Fibroblast of lung (primary cell): ENCODE results near the gene USP4. TPM values are rescaled to one million over a fixed set of nuclear protein-coding genes. Genes with fewer than 3 reads are reported as not detected.
A peak's percentile ranks its signal among the peaks of the same experiment; 100 is the strongest.

Source experiments
- DNase-seq, 2 donors: peaks; one replicate each; pipeline versions ENCODE4 v3.0.0 to v3.0.0-alpha.2; 2010; ENCODE audit warnings: low read depth in 2 of 2
- H2AFZ ChIP-seq: 2 replicates; pipeline ENCODE4 v1.5.1; 2012; ENCODE audit warnings: low read length, control low read depth, inconsistent platforms
- H3K27ac ChIP-seq: 2 replicates; pipeline ENCODE4 v1.5.1; 2011; ENCODE audit warnings: low read length, control low read depth; ENCODE audit not compliant: insufficient read depth
- H3K27me3 ChIP-seq: 2 replicates; pipeline ENCODE4 v1.5.1; 2011; ENCODE audit warnings: mild to moderate bottlenecking, low read length; ENCODE audit not compliant: control insufficient read depth, insufficient read depth
- H3K36me3 ChIP-seq: 2 replicates; pipeline ENCODE4 v1.5.1; 2011; ENCODE audit warnings: low read length; ENCODE audit not compliant: control insufficient read depth, insufficient read depth
- H3K4me1 ChIP-seq: 2 replicates; pipeline ENCODE4 v1.5.1; 2011; ENCODE audit warnings: low read length; ENCODE audit not compliant: control insufficient read depth, insufficient read depth; ENCODE audit errors: extremely low read depth
- H3K4me2 ChIP-seq: 2 replicates; pipeline ENCODE4 v1.5.1; 2011; ENCODE audit warnings: low read length, control low read depth; ENCODE audit not compliant: insufficient read depth; ENCODE audit errors: extremely low read depth
- H3K4me3 ChIP-seq, 4 experiments: fragments of 200-600 bp in 1 of 4; sonication (generic) in 1 of 4; replicated peaks in 1 of 4; 2 replicates each; pipeline ENCODE4 v1.5.1; 2011 to 2016; ENCODE audit warnings: low read length in 4 of 4, low read depth in 3 of 4, mild to moderate bottlenecking in 3 of 4, control low read depth in 2 of 4, inconsistent platforms in 1 of 4, mixed read lengths in 1 of 4; ENCODE audit not compliant: insufficient read depth in 1 of 4; ENCODE audit errors: control extremely low read depth in 1 of 4
- H3K79me2 ChIP-seq: 2 replicates; pipeline ENCODE4 v1.5.1; 2012; ENCODE audit warnings: mild to moderate bottlenecking, low read length, inconsistent platforms; ENCODE audit not compliant: control insufficient read depth, insufficient read depth
- H3K9ac ChIP-seq: 2 replicates; pipeline ENCODE4 v1.5.1; 2011; ENCODE audit warnings: mild to moderate bottlenecking, low read length, control low read depth; ENCODE audit not compliant: insufficient read depth
- H3K9me3 ChIP-seq: 2 replicates; pipeline ENCODE4 v1.5.1; 2012; ENCODE audit warnings: low read depth, low read length; ENCODE audit not compliant: control insufficient read depth, insufficient read depth
- H4K20me1 ChIP-seq: 2 replicates; pipeline ENCODE4 v1.5.1; 2011; ENCODE audit warnings: low read length; ENCODE audit not compliant: control insufficient read depth, insufficient read depth; ENCODE audit errors: extremely low read depth
- EZH2 ChIP-seq: IDR thresholded peaks from 2 replicates; pipeline ENCODE4 v1.5.1; 2012; ENCODE audit warnings: low read length, control low read depth, mild to moderate bottlenecking; ENCODE audit errors: missing control alignments
- polyA plus RNA-seq, 2 donors: library from polyadenylated mRNA; depleted of rRNA in 1 of 2; stranded (reverse) in 1 of 2; unstranded in 1 of 2; fragments of >200 nt; gene quantifications; 2 replicates each; pipeline ENCODE4 v1.2.1, GENCODE V29; 2011 to 2012; ENCODE audit warnings: missing spikeins in 1 of 2
- total RNA-seq: library from RNA; depleted of rRNA; stranded (reverse); fragments of >200 nt; gene quantifications from 2 replicates; pipeline ENCODE4 v1.2.1, GENCODE V29; 2014
- TF ChIP-seq, protein P1 (sequence below), 2 donors: IDR thresholded peaks in 1 of 2; conservative IDR thresholded peaks in 1 of 2; 1 replicate in 1 of 2; 2 replicates in 1 of 2; pipeline ENCODE4 v1.5.1; 2011 to 2012; ENCODE audit warnings: low read length in 2 of 2, control low read depth in 1 of 2, inconsistent platforms in 1 of 2, low read depth in 1 of 2, mild to moderate bottlenecking in 1 of 2

USP4 gene
- total and polyA plus RNA-seq, 2 donors (not counting 1 experiment from before 2014, with no cell fraction given), result 28.7 to 47.1 TPM

GRCh38 chr3:49324768-49325167 lies 15.1 kb downstream of the USP4 start:
- DNase-seq, result no peak
- peaks cover 7% of the 10 kb centered on the region for H3K36me3 ChIP-seq
- no peak overlapping the region for H2AFZ ChIP-seq
- H3K9ac ChIP-seq, result no peak overlapping the region
- no peak overlapping the region for H3K4me2 ChIP-seq
- no peaks in the 10 kb centered on the region for H3K4me1 ChIP-seq
- H4K20me1 ChIP-seq, result no peaks in the 10 kb centered on the region
- H3K27me3 ChIP-seq, result no peaks in the 10 kb centered on the region
- no peak overlapping the region for H3K27ac ChIP-seq
- no peaks in the 10 kb centered on the region for H3K79me2 ChIP-seq
- no peak overlapping the region for H3K4me3 ChIP-seq
- H3K9me3 ChIP-seq, result no peaks in the 10 kb centered on the region
- TF ChIP-seq EZH2, result no peak
- TF ChIP-seq, protein P1, sequence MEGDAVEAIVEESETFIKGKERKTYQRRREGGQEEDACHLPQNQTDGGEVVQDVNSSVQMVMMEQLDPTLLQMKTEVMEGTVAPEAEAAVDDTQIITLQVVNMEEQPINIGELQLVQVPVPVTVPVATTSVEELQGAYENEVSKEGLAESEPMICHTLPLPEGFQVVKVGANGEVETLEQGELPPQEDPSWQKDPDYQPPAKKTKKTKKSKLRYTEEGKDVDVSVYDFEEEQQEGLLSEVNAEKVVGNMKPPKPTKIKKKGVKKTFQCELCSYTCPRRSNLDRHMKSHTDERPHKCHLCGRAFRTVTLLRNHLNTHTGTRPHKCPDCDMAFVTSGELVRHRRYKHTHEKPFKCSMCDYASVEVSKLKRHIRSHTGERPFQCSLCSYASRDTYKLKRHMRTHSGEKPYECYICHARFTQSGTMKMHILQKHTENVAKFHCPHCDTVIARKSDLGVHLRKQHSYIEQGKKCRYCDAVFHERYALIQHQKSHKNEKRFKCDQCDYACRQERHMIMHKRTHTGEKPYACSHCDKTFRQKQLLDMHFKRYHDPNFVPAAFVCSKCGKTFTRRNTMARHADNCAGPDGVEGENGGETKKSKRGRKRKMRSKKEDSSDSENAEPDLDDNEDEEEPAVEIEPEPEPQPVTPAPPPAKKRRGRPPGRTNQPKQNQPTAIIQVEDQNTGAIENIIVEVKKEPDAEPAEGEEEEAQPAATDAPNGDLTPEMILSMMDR (conservative IDR thresholded peaks at IDR 0.05 in 1 of 2, IDR thresholded peaks at IDR 0.05 in 1 of 2; ENCODE audit: low read depth in 1 of 2, low read length in 2 of 2), result no peak

GRCh38 chr3:49316696-49317457 lies 23.0 kb downstream of the USP4 start:
- Histone ChIP-seq H3K9me3 (no peaks in the 10 kb centered on the region), H3K27me3 (no peaks in the 10 kb centered on the region), H3K4me2 (no peak overlapping the region), H3K4me3 (no peak overlapping the region), H2AFZ (no peak overlapping the region), H3K27ac (no peak overlapping the region), H4K20me1 (no peaks in the 10 kb centered on the region), H3K36me3 (peaks cover 11% of the 10 kb centered on the region), H3K4me1 (no peaks in the 10 kb centered on the region), H3K9ac (no peak overlapping the region), H3K79me2 (no peaks in the 10 kb centered on the region)
- no peak for TF ChIP-seq EZH2
- TF ChIP-seq, protein P1 (conservative IDR thresholded peaks at IDR 0.05 in 1 of 2, IDR thresholded peaks at IDR 0.05 in 1 of 2; ENCODE audit: low read depth in 1 of 2, low read length in 2 of 2), result no peak
- DNase-seq, result no peak

DNA sequence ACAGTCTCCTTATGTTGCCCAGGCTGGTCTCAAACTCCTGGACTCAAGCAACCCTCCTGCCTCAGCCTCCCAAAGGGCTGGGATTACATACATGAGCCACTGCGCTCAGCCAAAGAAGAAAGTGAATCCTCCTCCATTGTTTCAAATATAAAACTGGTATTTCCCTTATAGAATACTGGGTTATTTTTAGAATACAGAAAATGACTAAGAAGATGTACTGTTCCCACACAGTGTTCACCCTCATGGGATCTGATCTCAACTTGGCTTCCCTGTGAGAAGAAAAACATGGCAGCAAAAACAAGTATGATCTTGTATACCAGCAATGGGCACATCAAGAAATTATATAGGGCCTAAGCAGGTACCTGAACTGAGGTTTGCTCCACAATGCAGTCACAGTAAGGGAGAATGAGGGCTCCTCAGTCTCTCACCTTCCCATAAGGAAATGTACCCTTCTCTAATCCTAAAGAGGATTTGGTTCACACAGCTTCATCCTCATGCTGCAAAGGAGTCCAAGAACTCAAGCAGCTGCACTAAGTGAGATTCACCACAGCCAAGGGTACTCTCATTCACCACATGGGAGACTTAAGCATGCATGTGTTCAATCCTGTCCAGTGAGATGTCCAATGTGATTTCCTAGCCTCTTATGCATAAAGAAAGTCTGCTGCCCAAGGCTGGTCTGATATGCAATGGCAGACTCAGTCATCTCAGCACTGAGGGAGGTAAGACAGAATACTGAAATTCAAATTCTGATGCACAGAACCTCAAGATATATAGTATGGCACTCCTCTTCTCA lies 25.8 kb downstream of the USP4 start:
- peak; percentile 8 to 20 for DNase-seq
- Histone ChIP-seq H3K4me1 (no peaks in the 10 kb centered on the region), H4K20me1 (no peaks in the 10 kb centered on the region), H3K9ac (no peak overlapping the region), H3K9me3 (no peaks in the 10 kb centered on the region), H3K4me2 (no peak overlapping the region), H3K36me3 (peaks cover 11% of the 10 kb centered on the region), H3K4me3 (no peak overlapping the region), H3K79me2 (no peaks in the 10 kb centered on the region), H3K27ac (no peak overlapping the region), H2AFZ (no peak overlapping the region), H3K27me3 (no peaks in the 10 kb centered on the region)
- TF ChIP-seq, protein P1 (conservative IDR thresholded peaks at IDR 0.05 in 1 of 2, IDR thresholded peaks at IDR 0.05 in 1 of 2; ENCODE audit: low read depth in 1 of 2, low read length in 2 of 2), result no peak
- no peak for TF ChIP-seq EZH2
